Activated naive CD8-positive, alpha-beta T cell (primary cell): ENCODE results near the gene CTRL.
A peak's percentile ranks its signal among the peaks of the same experiment; 100 is the strongest.
"Not testable (repeated sequence)": the region's sequence is repeated elsewhere in the genome, so short reads cannot be mapped to it uniquely, and the experiment has no call there.

Experiments used
- H3K27ac Mint-ChIP-seq: one replicate; pipeline ENCODE4 v1.8.0; 2021; ENCODE audit warnings: mixed read lengths
- H3K27me3 Mint-ChIP-seq: one replicate; pipeline ENCODE4 v1.8.0; 2021; ENCODE audit warnings: mixed read lengths
- H3K36me3 Mint-ChIP-seq: one replicate; pipeline ENCODE4 v1.8.0; 2021; ENCODE audit warnings: mixed read lengths
- H3K4me1 Mint-ChIP-seq: one replicate; pipeline ENCODE4 v1.8.0; 2021; ENCODE audit warnings: low read depth, mixed read lengths
- H3K4me3 Mint-ChIP-seq: one replicate; pipeline ENCODE4 v1.8.0; 2021; ENCODE audit warnings: mild to moderate bottlenecking, mixed read lengths
- H3K9me3 Mint-ChIP-seq: one replicate; pipeline ENCODE4 v1.8.0; 2021; ENCODE audit warnings: low read depth, mixed read lengths

CTRL gene

GRCh38 chr16:67926181-67926750, 5.4 kb downstream of the CTRL start:
- Mint-ChIP-seq H3K4me1 (peaks cover 8% of the 10 kb centered on the region), H3K27ac (peak overlapping the region; percentile 10)

GRCh38 chr16:67924140-67924906, 7.3 kb downstream of the CTRL start:
- peaks cover 10% of the 10 kb centered on the region for H3K4me1 Mint-ChIP-seq
- H3K4me3 Mint-ChIP-seq: no peak overlapping the region
- no peaks in the 10 kb centered on the region for H3K27me3 Mint-ChIP-seq
- peak overlapping the region; percentile 58 for H3K27ac Mint-ChIP-seq
- H3K9me3 Mint-ChIP-seq: no peaks in the 10 kb centered on the region
- no peaks in the 10 kb centered on the region for H3K36me3 Mint-ChIP-seq

More at GRCh38 chr16:67926181-67926750, 5.4 kb downstream of the CTRL start:
- no peaks in the 10 kb centered on the region for H3K9me3 Mint-ChIP-seq
- H3K4me3 Mint-ChIP-seq: no peak overlapping the region
- H3K27me3 Mint-ChIP-seq: no peaks in the 10 kb centered on the region
- H3K36me3 Mint-ChIP-seq: no peaks in the 10 kb centered on the region

DNA sequence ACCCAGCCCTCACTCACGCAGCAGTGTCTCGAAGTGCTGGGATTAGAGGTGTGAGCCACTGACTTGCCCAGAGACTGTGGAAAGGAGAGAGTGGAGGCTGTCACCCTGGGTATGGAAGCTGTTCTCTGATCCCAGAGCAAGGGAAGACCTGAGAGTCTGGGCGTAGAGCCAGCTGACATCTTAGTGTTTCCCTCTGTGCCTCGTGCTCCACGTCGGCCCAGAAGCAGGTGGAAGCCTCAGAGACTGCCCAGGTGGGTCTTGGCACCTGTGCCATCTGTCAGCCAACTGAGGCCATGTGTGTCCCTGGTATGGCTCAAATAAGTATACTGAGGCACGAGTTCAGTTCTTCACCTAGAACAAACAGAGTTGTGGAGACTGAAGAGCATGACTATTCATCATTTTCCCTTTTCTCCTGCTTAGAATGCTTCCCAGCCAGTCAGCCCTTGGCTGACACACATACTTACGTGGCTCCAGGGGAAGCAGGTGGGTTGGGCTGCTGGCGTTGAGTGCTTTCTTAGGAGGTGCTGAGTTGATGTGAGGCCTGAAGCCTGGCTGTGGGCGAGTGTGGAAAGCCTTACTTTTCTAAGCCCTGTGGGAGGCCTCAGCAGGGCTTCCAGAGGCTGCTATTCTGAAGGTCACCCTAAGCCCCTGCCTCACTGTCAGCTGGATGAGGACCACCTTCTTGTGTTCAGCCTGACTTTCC, 8.1 kb downstream of the CTRL start:
- Mint-ChIP-seq H3K36me3 (no peaks in the 10 kb centered on the region), H3K27me3 (no peaks in the 10 kb centered on the region), H3K27ac (peak overlapping the region; percentile 58), H3K4me3 (no peak overlapping the region), H3K4me1 (peaks cover 12% of the 10 kb centered on the region), H3K9me3 (no peaks in the 10 kb centered on the region)

DNA sequence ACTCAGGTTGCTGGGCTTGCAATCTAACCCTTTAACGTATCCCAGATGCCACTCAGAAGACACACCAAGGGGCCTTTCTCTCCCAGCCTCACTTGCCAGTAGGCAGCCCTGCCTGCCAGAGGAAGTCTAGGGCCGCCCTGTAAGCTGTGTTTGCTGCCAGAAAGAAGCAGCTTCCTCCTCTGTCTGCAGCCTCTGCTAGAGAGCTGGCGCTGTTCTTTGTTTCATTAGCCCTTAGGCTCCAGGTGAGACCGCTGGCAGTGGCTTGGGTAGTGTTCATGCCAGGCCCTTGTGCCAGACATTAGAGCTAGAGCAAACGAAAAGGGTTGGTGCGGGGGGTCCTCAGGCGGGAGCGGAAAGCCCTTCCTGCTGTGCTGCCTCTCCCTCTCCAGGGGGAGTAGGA, 8.9 kb downstream of the CTRL start:
- no peak overlapping the region for H3K4me3 Mint-ChIP-seq
- H3K9me3 Mint-ChIP-seq: no peaks in the 10 kb centered on the region
- peaks cover 3% of the 10 kb centered on the region for H3K36me3 Mint-ChIP-seq
- no peak overlapping the region for H3K27ac Mint-ChIP-seq
- no peaks in the 10 kb centered on the region for H3K27me3 Mint-ChIP-seq
- peaks cover 19% of the 10 kb centered on the region for H3K4me1 Mint-ChIP-seq

DNA sequence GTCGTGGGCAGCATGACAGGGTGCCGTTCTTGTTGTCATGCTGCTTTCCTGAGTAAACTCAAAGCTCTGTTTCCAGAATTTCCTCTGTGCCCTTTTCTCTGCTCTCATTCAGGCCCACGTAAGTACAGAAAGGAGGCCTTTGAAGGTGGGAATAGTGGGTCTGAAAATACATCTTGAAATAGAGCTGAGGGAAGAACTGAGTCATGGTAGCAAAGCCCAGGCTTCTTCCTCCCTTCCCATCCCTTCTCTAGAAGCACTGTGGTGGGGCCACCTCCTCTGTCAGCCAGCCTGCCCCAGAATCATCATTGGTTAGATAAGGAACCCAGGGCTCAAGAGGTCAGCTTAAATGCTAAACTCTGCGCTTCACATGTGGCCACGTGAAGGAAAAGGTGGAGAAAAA, 9.4 kb downstream of the CTRL start:
- Mint-ChIP-seq H3K36me3 (peaks cover 3% of the 10 kb centered on the region), H3K4me1 (peaks cover 24% of the 10 kb centered on the region), H3K9me3 (no peaks in the 10 kb centered on the region), H3K27ac (peak overlapping the region; percentile 82), H3K27me3 (no peaks in the 10 kb centered on the region), H3K4me3 (peak overlapping the region; percentile 8)

DNA sequence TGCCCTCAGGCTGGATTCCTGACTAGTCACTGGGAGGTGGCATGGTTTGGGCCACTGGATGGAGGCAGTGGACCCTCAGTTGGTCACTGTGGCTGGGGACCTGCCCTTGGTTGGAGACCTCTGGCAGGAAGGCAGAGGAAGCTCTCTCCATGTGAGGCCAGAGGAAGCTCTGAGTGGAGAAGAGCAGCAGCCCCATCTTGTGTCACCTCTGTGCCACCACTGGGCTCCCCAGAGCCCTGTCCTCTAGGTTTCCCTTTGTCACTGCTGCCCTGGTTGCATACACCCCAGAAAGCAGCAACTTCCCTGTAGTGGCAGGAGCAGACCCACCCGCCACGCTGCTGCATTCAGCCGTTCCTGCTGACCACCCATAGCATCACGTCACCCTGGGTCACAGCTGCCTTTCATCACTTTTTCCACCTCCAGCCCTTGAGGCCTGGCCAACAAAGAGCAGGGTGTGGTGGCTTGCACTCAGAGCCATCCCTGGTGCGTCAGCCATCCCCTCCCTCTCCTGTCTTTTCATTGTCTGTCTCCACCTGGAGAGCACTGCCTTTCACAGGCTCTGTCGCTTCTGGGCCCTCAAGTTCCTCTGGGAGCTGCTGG, 11.9 kb downstream of the CTRL start:
- H3K27ac Mint-ChIP-seq: peak overlapping the region; percentile 3

DNA sequence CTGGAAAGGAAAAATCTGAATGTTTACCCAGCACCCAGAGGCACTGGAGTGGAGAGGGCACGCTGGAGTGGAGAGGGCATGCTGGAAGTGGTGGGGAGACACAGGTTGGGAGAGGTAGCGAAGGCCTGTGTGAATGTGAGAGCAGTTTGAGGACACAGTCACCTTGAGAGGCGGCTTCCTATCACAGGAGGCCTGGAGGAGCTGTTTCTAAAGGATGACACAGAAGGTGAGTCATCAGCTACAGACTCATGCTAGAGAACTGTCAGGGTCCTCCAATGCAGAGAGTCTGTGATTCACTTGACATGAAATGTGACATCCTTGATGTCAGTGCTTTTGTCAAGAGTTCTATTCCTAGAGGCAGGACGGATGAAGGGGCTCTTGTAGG, 13.8 kb downstream of the CTRL start:
- Mint-ChIP-seq H3K4me3 (no peak overlapping the region), H3K4me1 (peaks cover 42% of the 10 kb centered on the region), H3K27me3 (no peaks in the 10 kb centered on the region), H3K36me3 (peaks cover 11% of the 10 kb centered on the region), H3K9me3 (no peaks in the 10 kb centered on the region), H3K27ac (peak overlapping the region; percentile 79)

More for the DNA sequence above, 11.9 kb downstream of the CTRL start:
- Mint-ChIP-seq H3K4me1 (peaks cover 37% of the 10 kb centered on the region), H3K9me3 (no peaks in the 10 kb centered on the region), H3K4me3 (no peak overlapping the region), H3K36me3 (peaks cover 8% of the 10 kb centered on the region), H3K27me3 (no peaks in the 10 kb centered on the region)

- H3K4me1 Mint-ChIP-seq: peaks cover 41% of the 10 kb centered on the region
- peak overlapping the region; percentile 79 for H3K27ac Mint-ChIP-seq
- H3K4me3 Mint-ChIP-seq: no peak overlapping the region
- peaks cover 11% of the 10 kb centered on the region for H3K36me3 Mint-ChIP-seq
- no peaks in the 10 kb centered on the region for H3K9me3 Mint-ChIP-seq
- no peaks in the 10 kb centered on the region for H3K27me3 Mint-ChIP-seq
Measured at GRCh38 chr16:67917140-67917851, 14.4 kb downstream of the CTRL start.

- Mint-ChIP-seq H3K36me3 (peaks cover 11% of the 10 kb centered on the region), H3K4me3 (no peak overlapping the region), H3K27me3 (no peaks in the 10 kb centered on the region), H3K4me1 (peaks cover 34% of the 10 kb centered on the region), H3K27ac (peak overlapping the region; percentile 64), H3K9me3 (no peaks in the 10 kb centered on the region)
Measured at GRCh38 chr16:67915831-67916723, 15.6 kb downstream of the CTRL start.

- peaks cover 32% of the 10 kb centered on the region for H3K4me1 Mint-ChIP-seq
- H3K27ac Mint-ChIP-seq, H3K27me3 Mint-ChIP-seq, H3K4me3 Mint-ChIP-seq, H3K9me3 Mint-ChIP-seq: not testable (repeated sequence)
- peaks cover 11% of the 10 kb centered on the region for H3K36me3 Mint-ChIP-seq
Measured at GRCh38 chr16:67915496-67915769, 16.2 kb downstream of the CTRL start.

GRCh38 chr16:67914758-67915495, 16.7 kb downstream of the CTRL start:
- peaks cover 11% of the 10 kb centered on the region for H3K36me3 Mint-ChIP-seq
- H3K4me3 Mint-ChIP-seq: no peak overlapping the region
- no peaks in the 10 kb centered on the region for H3K9me3 Mint-ChIP-seq
- H3K27ac Mint-ChIP-seq: no peak overlapping the region
- H3K4me1 Mint-ChIP-seq: peaks cover 35% of the 10 kb centered on the region
- no peaks in the 10 kb centered on the region for H3K27me3 Mint-ChIP-seq

GRCh38 chr16:67910158-67910557, 21.5 kb downstream of the CTRL start:
- H3K27ac Mint-ChIP-seq: no peak overlapping the region
- peaks cover 9% of the 10 kb centered on the region for H3K36me3 Mint-ChIP-seq

GRCh38 chr16:67909056-67909742, 22.5 kb downstream of the CTRL start:
- Mint-ChIP-seq H3K27me3 (no peaks in the 10 kb centered on the region), H3K4me3 (no peak overlapping the region), H3K9me3 (no peaks in the 10 kb centered on the region), H3K4me1 (peaks cover 12% of the 10 kb centered on the region), H3K36me3 (peaks cover 5% of the 10 kb centered on the region), H3K27ac (peak overlapping the region; percentile 65)

More at GRCh38 chr16:67910158-67910557, 21.5 kb downstream of the CTRL start:
- Mint-ChIP-seq H3K4me1 (peaks cover 16% of the 10 kb centered on the region), H3K27me3 (no peaks in the 10 kb centered on the region), H3K9me3 (no peaks in the 10 kb centered on the region), H3K4me3 (no peak overlapping the region)
